ENCODE data around the gene EPHA5. TPM values are rescaled to one million over a fixed set of nuclear protein-coding genes. Genes with fewer than 3 reads are reported as not detected.

EPHA5 gene
- total RNA-seq, 1 experiment from 2014 or later: 0.03 TPM

GRCh38 chr4:65399084-65399483 is 271.2 kb downstream of the EPHA5 start:
- Histone ChIP-seq H3K36me3 (replicated peaks; ENCODE audit: control insufficient read depth, insufficient read depth, low read length) (no peaks in the 10 kb centered on the region), H3K27me3 (ENCODE audit: control insufficient read depth, insufficient read depth, low read length) (no peaks in the 10 kb centered on the region), H3K4me3 (ENCODE audit: insufficient read depth, low read depth, low read length) (no peak overlapping the region)
- no peak for DNase-seq

DNA sequence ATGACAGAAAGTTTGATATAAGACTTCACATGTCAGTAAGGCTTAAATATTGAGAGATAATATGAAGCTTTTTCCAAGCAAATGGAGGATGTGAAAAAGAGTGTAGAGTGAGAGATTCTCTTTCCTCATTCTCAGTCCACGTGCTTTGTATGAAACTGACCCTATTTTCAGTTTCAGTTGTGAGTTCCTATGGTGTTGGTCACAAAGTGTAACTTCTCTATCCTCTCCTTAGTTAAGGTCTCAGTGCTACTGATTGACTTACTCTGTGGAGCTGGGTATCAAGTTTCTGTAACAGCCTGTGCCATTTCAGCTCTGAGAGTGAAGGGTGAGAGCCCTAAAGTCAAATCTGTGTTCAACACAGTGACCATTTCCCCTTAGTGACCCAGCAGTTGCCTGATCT is 277.2 kb downstream of the EPHA5 start:
- no peak overlapping the region for H3K4me3 ChIP-seq (ENCODE audit: insufficient read depth, low read depth, low read length)

GRCh38 chr4:65392488-65392887 is 277.8 kb downstream of the EPHA5 start:
- DNase-seq: no peak
- Histone ChIP-seq H3K36me3 (replicated peaks; ENCODE audit: control insufficient read depth, insufficient read depth, low read length) (no peaks in the 10 kb centered on the region), H3K4me3 (ENCODE audit: insufficient read depth, low read depth, low read length) (no peak overlapping the region), H3K27me3 (ENCODE audit: control insufficient read depth, insufficient read depth, low read length) (no peaks in the 10 kb centered on the region)

More for the DNA sequence above, 277.2 kb downstream of the EPHA5 start:
- H3K27me3 ChIP-seq (ENCODE audit: control insufficient read depth, insufficient read depth, low read length): no peaks in the 10 kb centered on the region
- DNase-seq: no peak
- no peaks in the 10 kb centered on the region for H3K36me3 ChIP-seq (replicated peaks; ENCODE audit: control insufficient read depth, insufficient read depth, low read length)

- H3K4me3 ChIP-seq (ENCODE audit: insufficient read depth, low read depth, low read length): no peak overlapping the region
- H3K36me3 ChIP-seq (replicated peaks; ENCODE audit: control insufficient read depth, insufficient read depth, low read length): no peaks in the 10 kb centered on the region
- DNase-seq: no peak
- H3K27me3 ChIP-seq (ENCODE audit: control insufficient read depth, insufficient read depth, low read length): no peaks in the 10 kb centered on the region
Observed at GRCh38 chr4:65391814-65392213, 278.5 kb downstream of the EPHA5 start.

- Histone ChIP-seq H3K36me3 (replicated peaks; ENCODE audit: control insufficient read depth, insufficient read depth, low read length) (no peaks in the 10 kb centered on the region), H3K4me3 (ENCODE audit: insufficient read depth, low read depth, low read length) (no peak overlapping the region), H3K27me3 (ENCODE audit: control insufficient read depth, insufficient read depth, low read length) (no peaks in the 10 kb centered on the region)
- DNase-seq: no peak
Observed at GRCh38 chr4:65391382-65391781, 278.9 kb downstream of the EPHA5 start.

DNA sequence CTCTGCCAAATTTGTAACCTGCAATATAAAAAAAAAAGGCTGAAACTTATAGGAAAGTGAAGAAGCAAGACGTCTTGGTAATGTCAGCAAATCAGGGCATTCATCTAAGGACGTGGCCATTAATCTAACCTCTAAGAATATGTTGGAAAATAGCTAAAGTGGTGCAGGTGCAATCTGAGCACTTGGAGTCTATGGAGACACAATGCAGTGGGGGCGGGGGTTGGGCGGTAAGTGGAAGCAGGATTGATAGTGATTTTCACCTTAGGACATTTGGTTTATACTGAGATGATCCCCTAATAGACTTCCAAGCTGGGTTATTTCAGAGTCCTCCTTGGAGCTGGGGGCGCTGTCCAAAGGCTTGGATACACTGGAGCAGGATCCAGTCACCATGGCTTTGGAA is 283.4 kb downstream of the EPHA5 start:
- H3K36me3 ChIP-seq (replicated peaks; ENCODE audit: control insufficient read depth, insufficient read depth, low read length): no peaks in the 10 kb centered on the region
- no peaks in the 10 kb centered on the region for H3K27me3 ChIP-seq (ENCODE audit: control insufficient read depth, insufficient read depth, low read length)
- no peak for DNase-seq
- H3K4me3 ChIP-seq (ENCODE audit: insufficient read depth, low read depth, low read length): no peak overlapping the region

- no peak for DNase-seq
- Histone ChIP-seq H3K36me3 (replicated peaks; ENCODE audit: control insufficient read depth, insufficient read depth, low read length) (no peaks in the 10 kb centered on the region), H3K4me3 (ENCODE audit: insufficient read depth, low read depth, low read length) (no peak overlapping the region), H3K27me3 (ENCODE audit: control insufficient read depth, insufficient read depth, low read length) (no peaks in the 10 kb centered on the region)
Observed at GRCh38 chr4:65383589-65384305, 286.5 kb downstream of the EPHA5 start.

DNA sequence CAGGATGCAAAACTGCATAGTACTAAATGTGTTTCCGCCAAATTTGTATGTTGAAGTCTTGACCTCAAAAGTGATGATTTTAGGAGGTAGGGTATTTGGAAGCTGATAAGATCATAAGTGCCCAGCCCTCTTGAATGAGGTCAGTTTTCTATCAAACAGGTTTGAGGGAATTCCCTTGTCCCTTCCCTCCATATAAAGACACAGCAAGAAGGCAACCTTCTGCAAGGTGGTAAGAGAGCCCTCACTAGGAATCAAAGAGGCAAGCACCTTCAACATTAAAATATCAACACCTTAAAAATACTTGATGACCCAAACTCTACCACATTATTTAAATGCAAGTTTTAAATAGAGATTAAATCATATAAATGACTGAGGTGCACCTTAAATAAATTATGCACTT is 288.6 kb downstream of the EPHA5 start:
- H3K27me3 ChIP-seq (ENCODE audit: control insufficient read depth, insufficient read depth, low read length): no peaks in the 10 kb centered on the region
- DNase-seq: no peak
- H3K36me3 ChIP-seq (replicated peaks; ENCODE audit: control insufficient read depth, insufficient read depth, low read length): no peaks in the 10 kb centered on the region
- H3K4me3 ChIP-seq (ENCODE audit: insufficient read depth, low read depth, low read length): no peak overlapping the region

- no peak overlapping the region for H3K4me3 ChIP-seq (ENCODE audit: insufficient read depth, low read depth, low read length)
Observed at GRCh38 chr4:65370709-65371108, 299.6 kb downstream of the EPHA5 start.

GRCh38 chr4:65367306-65367705 is 303.0 kb downstream of the EPHA5 start:
- no peak for DNase-seq
- Histone ChIP-seq H3K27me3 (ENCODE audit: control insufficient read depth, insufficient read depth, low read length) (no peaks in the 10 kb centered on the region), H3K4me3 (ENCODE audit: insufficient read depth, low read depth, low read length) (no peak overlapping the region), H3K36me3 (replicated peaks; ENCODE audit: control insufficient read depth, insufficient read depth, low read length) (no peaks in the 10 kb centered on the region)

More at GRCh38 chr4:65370709-65371108, 299.6 kb downstream of the EPHA5 start:
- DNase-seq: no peak
- no peaks in the 10 kb centered on the region for H3K36me3 ChIP-seq (replicated peaks; ENCODE audit: control insufficient read depth, insufficient read depth, low read length)
- no peaks in the 10 kb centered on the region for H3K27me3 ChIP-seq (ENCODE audit: control insufficient read depth, insufficient read depth, low read length)

DNA sequence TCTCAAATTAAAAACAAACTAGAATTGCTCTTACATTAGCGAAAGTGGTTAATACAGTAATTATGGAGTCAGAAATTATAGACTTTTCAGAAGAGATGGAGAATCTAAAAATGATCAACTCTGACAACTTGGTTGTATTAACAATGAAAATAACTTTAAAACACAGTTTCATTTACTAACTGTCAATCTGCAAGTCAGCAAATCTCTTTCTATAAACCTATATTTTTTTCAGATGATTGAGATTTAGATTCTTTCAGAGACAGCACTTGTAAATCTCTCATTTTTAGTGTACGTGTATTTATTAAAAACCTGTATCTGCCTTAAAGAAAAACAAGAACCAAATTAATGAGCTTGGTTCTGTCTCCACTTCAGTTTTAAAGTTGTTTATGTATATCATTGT is 311.4 kb downstream of the EPHA5 start:
- no peaks in the 10 kb centered on the region for H3K27me3 ChIP-seq (ENCODE audit: control insufficient read depth, insufficient read depth, low read length)
- H3K36me3 ChIP-seq (replicated peaks; ENCODE audit: control insufficient read depth, insufficient read depth, low read length): no peaks in the 10 kb centered on the region
- H3K4me3 ChIP-seq (ENCODE audit: insufficient read depth, low read depth, low read length): no peak overlapping the region
- no peak for DNase-seq

DNA sequence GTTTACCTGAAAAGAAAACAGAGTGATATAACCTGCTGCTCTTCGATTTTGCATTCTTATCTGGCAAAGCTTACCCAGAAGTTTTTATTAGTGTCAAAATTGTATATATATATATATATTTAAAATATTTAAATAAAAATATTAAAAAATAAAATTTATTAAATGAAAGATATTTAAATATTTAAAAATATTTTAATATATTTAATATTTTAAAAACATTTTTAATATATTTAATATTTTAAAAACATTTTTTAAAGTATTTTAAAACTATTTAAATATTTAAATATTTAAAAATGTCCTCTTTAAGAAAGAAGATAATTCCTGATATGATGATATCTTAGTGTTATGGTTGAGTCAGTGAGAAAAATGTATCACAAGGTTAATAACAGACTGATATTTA is 317.2 kb downstream of the EPHA5 start:
- no peaks in the 10 kb centered on the region for H3K27me3 ChIP-seq (ENCODE audit: control insufficient read depth, insufficient read depth, low read length)
- H3K4me3 ChIP-seq (ENCODE audit: insufficient read depth, low read depth, low read length): no peak overlapping the region
- H3K36me3 ChIP-seq (replicated peaks; ENCODE audit: control insufficient read depth, insufficient read depth, low read length): no peaks in the 10 kb centered on the region
- DNase-seq: no peak

DNA sequence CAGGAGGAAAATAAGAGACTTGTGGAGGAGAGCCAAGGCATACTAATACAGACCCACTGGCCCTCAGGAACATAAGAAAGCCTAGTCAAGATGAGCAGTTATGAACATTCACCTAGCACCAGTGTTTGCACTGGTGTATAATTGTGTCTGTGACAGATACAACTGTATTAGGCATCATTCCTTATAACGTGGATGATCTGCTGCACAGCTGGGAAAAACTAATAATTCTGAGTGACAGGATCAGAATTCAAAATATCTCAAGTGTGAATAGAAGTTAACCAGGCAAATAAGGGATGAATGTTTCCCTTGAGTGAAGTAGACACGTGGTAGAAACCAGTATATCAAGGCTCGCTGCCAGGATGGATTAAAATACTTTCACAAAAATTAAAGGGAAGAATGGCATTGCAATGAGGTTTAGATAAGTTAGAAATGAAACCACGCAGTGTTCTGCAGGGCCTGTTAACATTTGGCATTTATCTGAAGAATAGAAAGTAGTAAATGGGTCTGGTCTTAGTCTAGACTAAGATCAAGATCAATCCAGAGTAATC is 325.9 kb downstream of the EPHA5 start:
- no peak for DNase-seq
- no peaks in the 10 kb centered on the region for H3K27me3 ChIP-seq (ENCODE audit: control insufficient read depth, insufficient read depth, low read length)
- H3K36me3 ChIP-seq (replicated peaks; ENCODE audit: control insufficient read depth, insufficient read depth, low read length): no peaks in the 10 kb centered on the region
- no peak overlapping the region for H3K4me3 ChIP-seq (ENCODE audit: insufficient read depth, low read depth, low read length)

DNA sequence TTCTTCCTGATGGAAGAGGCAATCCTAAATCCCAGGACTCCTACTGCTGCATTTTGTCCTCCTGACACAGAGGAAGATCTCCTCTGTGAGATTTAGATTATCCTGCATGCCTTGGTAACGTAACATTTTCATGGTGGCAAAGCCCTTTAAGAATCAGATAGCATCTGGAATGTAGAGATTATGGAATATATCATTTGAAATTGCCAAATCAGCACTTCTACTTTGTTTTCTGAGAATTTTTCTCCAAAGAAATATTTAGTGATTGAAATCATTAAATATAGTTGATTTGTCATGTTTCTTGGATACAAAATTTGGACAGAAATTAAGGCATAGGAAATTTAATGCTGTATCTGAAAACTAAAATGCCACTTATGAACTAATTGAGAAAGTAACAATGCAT is 326.9 kb downstream of the EPHA5 start:
- Histone ChIP-seq H3K27me3 (ENCODE audit: control insufficient read depth, insufficient read depth, low read length) (no peaks in the 10 kb centered on the region), H3K4me3 (ENCODE audit: insufficient read depth, low read depth, low read length) (no peak overlapping the region), H3K36me3 (replicated peaks; ENCODE audit: control insufficient read depth, insufficient read depth, low read length) (no peaks in the 10 kb centered on the region)
- DNase-seq: no peak

DNA sequence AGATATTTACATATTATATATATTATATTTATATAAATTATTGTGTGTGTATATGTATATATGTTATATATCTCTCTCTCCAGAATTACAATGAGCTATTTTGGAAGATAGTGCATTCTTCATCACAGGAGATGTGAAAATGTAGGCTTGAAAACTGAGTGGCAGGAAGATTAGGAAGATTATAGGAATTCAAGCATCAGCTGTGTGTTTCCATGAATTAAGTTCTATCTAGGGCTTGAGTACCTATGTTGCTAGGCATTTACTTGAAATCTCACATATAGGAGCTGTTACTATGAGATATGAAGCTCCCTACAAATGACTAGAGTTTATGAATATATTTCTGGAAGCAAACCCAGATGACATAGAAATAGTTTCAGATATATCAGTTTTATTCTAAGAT is 328.7 kb downstream of the EPHA5 start:
- Histone ChIP-seq H3K4me3 (ENCODE audit: insufficient read depth, low read depth, low read length) (no peak overlapping the region), H3K27me3 (ENCODE audit: control insufficient read depth, insufficient read depth, low read length) (no peaks in the 10 kb centered on the region), H3K36me3 (replicated peaks; ENCODE audit: control insufficient read depth, insufficient read depth, low read length) (no peaks in the 10 kb centered on the region)
- no peak for DNase-seq

Measured in H7 (cell line).